ENCODE data around the gene FBXO40. TPM values are rescaled to one million over a fixed set of nuclear protein-coding genes. Genes with fewer than 3 reads are reported as not detected.

FBXO40 gene
- total RNA-seq, 3 donors from 2014 or later (not counting 1 experiment from before 2014, with no cell fraction given), result not detected

DNA sequence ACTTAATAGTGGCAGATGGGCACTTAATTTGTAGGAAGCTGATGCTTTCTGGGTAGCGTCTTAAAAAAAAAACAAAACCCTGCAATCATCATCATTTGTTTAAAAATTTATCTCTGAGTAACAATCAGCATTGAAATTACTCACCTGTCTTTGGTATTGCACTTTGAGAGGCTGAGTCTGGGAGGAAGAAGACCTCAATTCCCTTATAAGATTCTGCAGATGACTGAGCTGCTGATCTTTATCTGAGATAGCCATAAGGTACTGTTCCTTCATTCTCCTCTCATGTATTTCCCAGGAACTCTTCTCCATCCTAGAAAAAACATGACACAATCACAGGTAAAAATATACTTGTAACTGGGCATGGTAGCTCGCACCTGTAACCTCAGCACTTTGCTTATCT is 84.0 kb downstream of the FBXO40 start:
- Histone ChIP-seq H3K4me3 (ENCODE audit: low read length) (no peak overlapping the region), H3K9me3 (ENCODE audit: control insufficient read depth, insufficient read depth, low read length) (no peaks in the 10 kb centered on the region), H3K36me3 (ENCODE audit: control insufficient read depth, insufficient read depth, low read length) (peaks cover 70% of the 10 kb centered on the region), H3K4me1 (ENCODE audit: control insufficient read depth, insufficient read depth, low read length) (no peaks in the 10 kb centered on the region), H3K27ac (ENCODE audit: low read length) (no peak overlapping the region), H3K27me3 (ENCODE audit: control insufficient read depth, insufficient read depth, low read length) (no peaks in the 10 kb centered on the region)
- Mint-ChIP-seq H3K27ac (no peak overlapping the region), H3K9me3 (no peaks in the 10 kb centered on the region), H3K4me1 (no peaks in the 10 kb centered on the region), H3K4me3 (no peak overlapping the region), H3K27me3 (ENCODE audit: low read depth in 2 of 2) (no peaks in the 10 kb centered on the region), H3K36me3 (peaks cover 52% of the 10 kb centered on the region)
- 100% methylated on average over 1 of the region's 2 CpGs for WGBS (ENCODE audit: insufficient coverage)
- no peak for TF ChIP-seq CTCF (IDR thresholded peaks at IDR 0.05)
- no peak for DNase-seq
- ATAC-seq, result no peak
- intact Hi-C loops (cut with micrococcal nuclease), result no loop called here

Other genes starting within 250 kb of the FBXO40 start
- 1 to 10 TPM in 1 of 3 donors, under 1 TPM in 2; 0.66 to 1.2 (median 0.70) TPM for gene POLQ, start 47.4 kb upstream of the FBXO40 start, total RNA-seq
- not detected for gene ARGFX, start 25.4 kb upstream of the FBXO40 start, total RNA-seq
- 100 to 1,000 TPM; 331 to 356 (median 336) TPM for gene HCLS1, start 67.5 kb downstream of the FBXO40 start, total RNA-seq
- gene GOLGB1, start 156.4 kb downstream of the FBXO40 start, total RNA-seq, result 10 to 100 TPM; 55.4 to 67.2 (median 61.1) TPM
- 10 to 100 TPM; 42.6 to 44.3 (median 42.6) TPM for gene IQCB1, start 241.7 kb downstream of the FBXO40 start, total RNA-seq
- gene EAF2, start 241.8 kb downstream of the FBXO40 start, total RNA-seq, result 1 to 10 TPM; 5.1 to 7.4 (median 5.4) TPM